Effector memory CD8-positive, alpha-beta T cell (primary cell): ENCODE measurements around the gene DRD2.

Source experiments
- ATAC-seq: fragments of 150-1000 bp; cut with Tn5 transposase; replicated peaks from 2 replicates; pipeline ENCODE4 v1.10.0; 2021; ENCODE audit warnings: mild to moderate bottlenecking, moderate library complexity
- DNase-seq, 3 experiments: peaks; one replicate each; pipeline ENCODE4 v3.0.0; 2021
- H3K27ac Mint-ChIP-seq, 2 donors: one replicate each; pipeline ENCODE4 v1.8.0; 2022; ENCODE audit warnings: mild to moderate bottlenecking in 2 of 2, mixed read lengths in 2 of 2, moderate library complexity in 2 of 2
- H3K27me3 Mint-ChIP-seq, 2 donors: one replicate each; pipeline ENCODE4 v1.8.0; 2022; ENCODE audit warnings: mixed read lengths in 2 of 2
- H3K36me3 Mint-ChIP-seq: one replicate; pipeline ENCODE4 v1.8.0; 2022; ENCODE audit warnings: mild to moderate bottlenecking, moderate library complexity, mixed read lengths; ENCODE audit not compliant: insufficient read depth
- H3K4me1 Mint-ChIP-seq, 2 donors: one replicate each; pipeline ENCODE4 v1.8.0; 2022; ENCODE audit warnings: low read depth in 2 of 2, mixed read lengths in 2 of 2
- H3K4me3 Mint-ChIP-seq, 2 donors: one replicate each; pipeline ENCODE4 v1.8.0; 2022; ENCODE audit warnings: mild to moderate bottlenecking in 2 of 2, mixed read lengths in 2 of 2, moderate library complexity in 2 of 2
- H3K9me3 Mint-ChIP-seq, 2 donors: one replicate each; pipeline ENCODE4 v1.8.0; 2022; ENCODE audit warnings: mixed read lengths in 2 of 2

Gene DRD2

GRCh38 chr11:113398669-113399430, 76.3 kb downstream of the DRD2 start:
- Mint-ChIP-seq H3K9me3 (no peaks in the 10 kb centered on the region), H3K36me3 (peaks cover 3% of the 10 kb centered on the region), H3K27me3 (peaks cover 0 to 15% of the 10 kb centered on the region in 2 donors), H3K4me1 (no peaks in the 10 kb centered on the region), H3K4me3 (no peak overlapping the region), H3K27ac (no peak overlapping the region)
- DNase-seq (no peak), ATAC-seq (no peak)

- DNase-seq: no peak
- no peak overlapping the region for H3K4me3 Mint-ChIP-seq
- H3K36me3 Mint-ChIP-seq: peaks cover 3% of the 10 kb centered on the region
- no peak for ATAC-seq
- H3K27me3 Mint-ChIP-seq: peaks cover 0 to 6% of the 10 kb centered on the region in 2 donors
- H3K9me3 Mint-ChIP-seq: no peaks in the 10 kb centered on the region
- H3K4me1 Mint-ChIP-seq: no peaks in the 10 kb centered on the region
- no peak overlapping the region for H3K27ac Mint-ChIP-seq
Measured at GRCh38 chr11:113397821-113398220, 77.4 kb downstream of the DRD2 start.

- H3K27ac Mint-ChIP-seq: no peak overlapping the region
- DNase-seq (no peak), ATAC-seq (no peak)
- peaks cover 3% of the 10 kb centered on the region for H3K36me3 Mint-ChIP-seq
- H3K27me3 Mint-ChIP-seq: peaks cover 0 to under 1% of the 10 kb centered on the region in 2 donors
- no peak overlapping the region for H3K4me3 Mint-ChIP-seq
- H3K9me3 Mint-ChIP-seq: no peaks in the 10 kb centered on the region
- H3K4me1 Mint-ChIP-seq: no peaks in the 10 kb centered on the region
Measured at GRCh38 chr11:113397212-113397611, 78.0 kb downstream of the DRD2 start.

- Mint-ChIP-seq H3K4me1 (no peaks in the 10 kb centered on the region), H3K36me3 (peaks cover 3% of the 10 kb centered on the region), H3K27ac (no peak overlapping the region), H3K27me3 (no peaks in the 10 kb centered on the region), H3K9me3 (no peaks in the 10 kb centered on the region), H3K4me3 (no peak overlapping the region)
- ATAC-seq: no peak
- DNase-seq: no peak
Measured at GRCh38 chr11:113396690-113397089, 78.5 kb downstream of the DRD2 start.

GRCh38 chr11:113395782-113396336, 79.3 kb downstream of the DRD2 start:
- no peak for ATAC-seq
- Mint-ChIP-seq H3K4me1 (no peaks in the 10 kb centered on the region), H3K4me3 (no peak overlapping the region), H3K27me3 (no peaks in the 10 kb centered on the region), H3K27ac (no peak overlapping the region), H3K36me3 (peaks cover 3% of the 10 kb centered on the region), H3K9me3 (no peaks in the 10 kb centered on the region)
- no peak for DNase-seq

GRCh38 chr11:113394919-113395318, 80.3 kb downstream of the DRD2 start:
- Mint-ChIP-seq H3K4me3 (no peak overlapping the region), H3K4me1 (no peaks in the 10 kb centered on the region), H3K9me3 (no peaks in the 10 kb centered on the region), H3K27ac (no peak overlapping the region), H3K36me3 (peaks cover 3% of the 10 kb centered on the region), H3K27me3 (no peaks in the 10 kb centered on the region)
- DNase-seq: no peak
- no peak for ATAC-seq

GRCh38 chr11:113393501-113393985, 81.7 kb downstream of the DRD2 start:
- ATAC-seq (no peak), DNase-seq (no peak)
- H3K4me3 Mint-ChIP-seq: no peak overlapping the region
- no peaks in the 10 kb centered on the region for H3K4me1 Mint-ChIP-seq
- no peaks in the 10 kb centered on the region for H3K27me3 Mint-ChIP-seq
- H3K27ac Mint-ChIP-seq: no peak overlapping the region
- H3K9me3 Mint-ChIP-seq: no peaks in the 10 kb centered on the region
- H3K36me3 Mint-ChIP-seq: peaks cover 3% of the 10 kb centered on the region

- H3K4me3 Mint-ChIP-seq: no peak overlapping the region
Measured at GRCh38 chr11:113392236-113392921, 82.8 kb downstream of the DRD2 start.

GRCh38 chr11:113389272-113389671, 85.9 kb downstream of the DRD2 start:
- H3K4me1 Mint-ChIP-seq: no peaks in the 10 kb centered on the region
- ATAC-seq: no peak
- no peak overlapping the region for H3K27ac Mint-ChIP-seq
- no peak overlapping the region for H3K4me3 Mint-ChIP-seq
- H3K9me3 Mint-ChIP-seq: no peaks in the 10 kb centered on the region
- no peak for DNase-seq
- H3K36me3 Mint-ChIP-seq: no peaks in the 10 kb centered on the region
- H3K27me3 Mint-ChIP-seq: peaks cover 0 to 5% of the 10 kb centered on the region in 2 donors

More at GRCh38 chr11:113392236-113392921, 82.8 kb downstream of the DRD2 start:
- Mint-ChIP-seq H3K36me3 (peaks cover 3% of the 10 kb centered on the region), H3K9me3 (no peaks in the 10 kb centered on the region), H3K27ac (no peak overlapping the region), H3K27me3 (no peaks in the 10 kb centered on the region), H3K4me1 (no peaks in the 10 kb centered on the region)
- no peak for DNase-seq
- ATAC-seq: no peak

GRCh38 chr11:113387605-113388211, 87.5 kb downstream of the DRD2 start, which contains the start of gene ANKK1:
Gene ANKK1 (plus strand): TSS chr11:113387779. CDS start chr11:113387885, 106 bp downstream.
- no peak within 1 kb of the TSS for H3K27ac Mint-ChIP-seq
- H3K9me3 Mint-ChIP-seq: no peaks in the 10 kb centered on the region
- peaks cover 0 to 5% of the 10 kb centered on the region in 2 donors for H3K27me3 Mint-ChIP-seq
- H3K4me1 Mint-ChIP-seq: no peaks in the 10 kb centered on the region
- ATAC-seq (no peak), DNase-seq (no peak)
- H3K4me3 Mint-ChIP-seq: no peak within 1 kb of the TSS
- no peaks in the 10 kb centered on the region for H3K36me3 Mint-ChIP-seq

- no peaks in the 10 kb centered on the region for H3K4me1 Mint-ChIP-seq
- H3K27me3 Mint-ChIP-seq: peaks cover 0 to 5% of the 10 kb centered on the region in 2 donors
- H3K27ac Mint-ChIP-seq: no peak overlapping the region
- no peaks in the 10 kb centered on the region for H3K36me3 Mint-ChIP-seq
- no peak for DNase-seq
- no peaks in the 10 kb centered on the region for H3K9me3 Mint-ChIP-seq
- H3K4me3 Mint-ChIP-seq: no peak overlapping the region
- no peak for ATAC-seq
Measured at GRCh38 chr11:113386866-113387265, 88.3 kb downstream of the DRD2 start.

- Mint-ChIP-seq H3K9me3 (no peaks in the 10 kb centered on the region), H3K27ac (no peak overlapping the region), H3K4me3 (no peak overlapping the region), H3K27me3 (peaks cover 0 to 5% of the 10 kb centered on the region in 2 donors), H3K36me3 (no peaks in the 10 kb centered on the region), H3K4me1 (no peaks in the 10 kb centered on the region)
- DNase-seq (no peak), ATAC-seq (no peak)
Measured at GRCh38 chr11:113385749-113386148, 89.4 kb downstream of the DRD2 start.

GRCh38 chr11:113384551-113384950, 90.6 kb downstream of the DRD2 start:
- no peak for DNase-seq
- Mint-ChIP-seq H3K9me3 (no peaks in the 10 kb centered on the region), H3K4me1 (no peaks in the 10 kb centered on the region), H3K4me3 (no peak overlapping the region), H3K36me3 (no peaks in the 10 kb centered on the region), H3K27me3 (peaks cover 0 to 5% of the 10 kb centered on the region in 2 donors), H3K27ac (no peak overlapping the region)
- no peak for ATAC-seq
